ENCODE data around the gene GPR146.
"Not testable (repeated sequence)": the region's sequence is repeated elsewhere in the genome, so short reads cannot be mapped to it uniquely, and the experiment has no call there.

GPR146 gene

DNA sequence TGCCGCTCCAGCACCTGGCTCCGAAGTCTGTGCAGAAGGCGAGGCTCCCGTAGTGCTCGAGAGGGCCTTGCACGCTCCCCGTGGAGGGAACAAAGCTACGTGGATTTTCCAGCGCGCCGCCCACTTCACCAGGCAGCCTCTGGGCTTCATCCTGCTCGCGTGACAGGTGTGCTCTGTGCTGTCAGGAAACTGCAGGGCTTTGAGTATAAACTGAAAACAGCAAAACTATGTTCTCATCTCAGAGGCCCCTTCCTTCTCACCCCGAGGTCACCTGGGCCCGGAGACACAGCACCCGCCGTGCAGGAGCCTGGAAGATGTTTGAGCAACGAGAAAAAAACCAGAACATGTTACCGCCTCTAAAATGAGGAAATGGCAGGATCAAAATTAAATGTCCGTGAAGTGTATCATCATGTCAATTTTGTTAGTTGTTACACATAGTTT is 17.6 kb upstream of the GPR146 start:
- no peak for DNase-seq

DNA sequence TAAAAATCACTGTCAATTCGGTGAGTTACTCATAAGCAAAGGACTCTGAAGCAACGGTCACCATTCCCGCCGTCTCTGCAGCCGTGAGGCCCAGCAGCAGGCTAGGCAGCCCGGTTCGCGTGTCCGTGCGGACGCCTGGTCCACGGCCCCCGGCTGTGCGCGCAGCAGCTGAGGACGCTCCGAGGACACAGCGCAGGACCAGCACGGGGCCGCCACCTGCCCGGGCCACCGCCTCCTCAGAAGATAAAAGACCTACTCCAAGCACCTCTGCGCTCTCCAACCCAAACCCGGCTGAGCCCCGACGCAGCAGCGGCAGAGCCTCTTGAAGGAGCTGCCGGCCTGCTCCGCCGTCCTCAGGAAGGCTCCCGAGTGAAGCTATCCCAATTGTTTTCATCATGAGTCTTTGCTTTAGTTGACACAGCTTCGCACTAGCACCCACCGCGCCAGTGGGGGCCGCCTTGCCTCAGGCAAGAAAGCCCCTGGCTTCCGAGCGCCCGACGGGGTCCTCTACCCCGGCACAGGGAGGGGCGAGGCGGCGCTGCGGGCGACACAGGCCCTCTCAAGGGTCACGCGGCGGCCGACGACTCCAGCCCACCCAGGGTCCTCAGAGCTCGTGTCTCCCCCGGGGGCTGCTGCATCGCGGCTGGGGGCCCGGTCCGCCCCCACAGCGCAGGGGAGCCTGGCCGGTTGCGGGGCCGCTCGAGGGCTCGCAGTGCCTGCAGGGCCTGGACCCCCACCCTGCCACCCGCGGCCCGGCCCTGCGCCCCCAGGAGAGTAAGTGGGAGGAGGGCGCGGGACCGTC is 16.9 kb upstream of the GPR146 start:
- DNase-seq: no peak

DNA sequence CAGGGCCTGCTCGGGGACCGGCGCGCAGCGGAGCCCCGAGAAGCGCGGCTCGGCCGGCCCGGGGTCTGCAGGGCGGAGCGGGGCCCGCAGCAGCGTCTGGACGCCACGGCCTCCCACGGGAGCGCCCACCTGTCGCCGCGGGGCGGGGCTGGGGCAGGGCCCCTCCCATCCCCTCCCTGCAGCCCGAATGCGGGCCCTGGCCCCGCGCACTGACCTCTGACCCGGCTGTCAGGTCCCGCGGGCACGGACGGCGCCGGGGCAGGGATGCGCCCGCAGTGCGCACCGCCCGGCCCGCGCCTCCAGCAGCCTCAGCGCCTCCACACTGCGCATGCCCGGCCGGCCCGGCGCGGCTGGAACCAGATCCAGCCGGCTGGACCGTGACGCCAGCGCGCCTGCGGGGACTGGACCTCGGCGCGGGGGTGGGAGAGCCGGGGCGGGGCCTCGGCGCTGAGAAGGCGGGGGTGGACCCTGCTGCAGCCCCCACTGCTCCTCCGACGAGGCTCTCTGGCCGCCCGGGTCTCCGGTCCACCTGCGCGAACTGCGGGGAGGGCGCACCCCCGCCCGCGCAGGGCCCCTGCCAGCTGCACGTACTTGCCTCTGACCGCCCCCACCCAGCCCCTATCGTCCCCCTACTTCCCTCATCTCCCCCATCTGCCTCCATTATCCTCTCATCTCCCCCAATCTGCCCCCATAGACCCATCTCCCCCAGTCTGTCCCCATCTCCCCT is 16.1 kb upstream of the GPR146 start:
- DNase-seq: peak; percentile 49

DNA sequence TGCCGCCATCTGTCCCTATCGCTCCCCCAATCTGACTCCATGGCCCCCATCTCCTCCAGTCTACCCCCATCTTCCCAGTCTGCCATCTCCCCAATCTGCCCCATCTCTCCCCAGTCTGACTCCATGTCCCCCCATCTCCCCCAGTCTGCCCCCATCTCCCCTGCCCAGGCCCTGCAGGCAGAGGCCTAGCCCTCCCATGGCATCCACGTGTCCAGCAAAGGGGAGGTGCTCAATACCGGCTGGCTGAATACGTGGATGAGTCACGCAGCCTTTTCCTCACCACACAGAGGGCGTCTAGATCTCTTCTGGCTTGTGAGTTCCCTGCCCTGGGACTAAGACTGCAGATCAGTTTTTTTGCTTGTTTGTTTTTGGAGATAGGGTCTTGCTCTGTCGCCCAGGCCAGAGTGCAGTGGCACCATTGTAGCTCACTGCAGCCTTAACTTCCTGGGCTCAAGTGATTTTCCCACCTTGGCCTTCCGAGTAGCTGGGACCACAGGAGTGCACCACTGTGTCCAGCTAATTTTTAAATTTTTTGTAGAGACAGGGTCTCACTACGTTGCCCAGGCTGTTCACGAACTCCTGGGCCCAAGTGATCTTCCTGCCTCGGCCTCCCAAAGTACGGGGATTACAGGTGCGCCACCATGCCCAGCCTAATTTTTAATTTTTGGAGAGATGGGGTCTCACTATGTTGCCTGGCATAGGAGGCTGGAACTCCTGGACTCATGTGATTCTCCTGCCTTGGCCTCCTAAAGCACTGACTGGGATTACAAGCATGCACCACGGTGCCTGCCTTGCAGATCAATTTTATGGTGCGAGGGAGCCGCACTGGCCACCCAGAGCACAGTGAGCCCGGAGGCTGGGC is 15.3 kb upstream of the GPR146 start:
- peak; percentile 32 for DNase-seq

DNA sequence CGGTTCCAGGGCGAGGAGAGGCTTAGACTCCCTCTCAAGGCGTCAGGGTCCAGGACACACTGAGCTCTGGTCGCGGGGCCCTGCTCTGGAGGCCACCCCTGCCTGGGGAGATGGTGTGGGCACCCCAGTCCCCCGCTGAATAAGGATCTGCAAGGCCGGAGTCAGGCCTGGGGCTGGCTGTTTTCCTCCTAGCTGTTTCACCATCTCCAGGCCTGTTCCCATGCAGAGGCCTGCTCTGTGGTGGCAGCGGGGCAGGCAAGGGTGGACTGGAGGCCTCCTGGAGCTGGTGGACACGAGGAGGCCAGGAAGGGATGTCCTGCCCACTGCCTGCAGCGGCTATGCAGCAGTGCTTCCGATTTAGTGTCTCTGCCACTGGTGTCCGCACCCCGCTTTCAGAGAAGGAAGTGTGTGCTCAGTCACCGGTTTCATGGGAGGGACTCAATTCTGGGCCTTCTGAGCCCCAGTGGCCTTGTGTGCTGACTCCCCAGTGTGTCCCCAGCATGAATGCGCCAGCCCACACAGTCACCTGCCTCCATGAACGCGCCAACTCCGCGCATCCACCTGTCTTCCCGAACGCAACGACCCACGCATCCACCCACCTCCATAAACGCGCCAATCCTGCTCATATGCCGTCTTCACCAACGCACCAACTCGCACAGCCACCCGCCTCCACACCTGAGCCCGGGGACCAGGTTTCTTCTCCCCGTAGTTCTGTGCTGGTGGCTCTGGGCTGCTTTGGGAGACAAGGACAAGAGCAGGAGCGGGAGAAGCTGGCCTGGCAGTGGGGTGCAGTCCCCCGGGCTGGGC is 14.5 kb upstream of the GPR146 start:
- DNase-seq: no peak

GRCh38 chr7:1030444-1031070 is 13.8 kb upstream of the GPR146 start:
- no peak for DNase-seq

- no peak for DNase-seq
These were observed 12.5 kb upstream of the GPR146 start for GRCh38 chr7:1031716-1032455.

DNA sequence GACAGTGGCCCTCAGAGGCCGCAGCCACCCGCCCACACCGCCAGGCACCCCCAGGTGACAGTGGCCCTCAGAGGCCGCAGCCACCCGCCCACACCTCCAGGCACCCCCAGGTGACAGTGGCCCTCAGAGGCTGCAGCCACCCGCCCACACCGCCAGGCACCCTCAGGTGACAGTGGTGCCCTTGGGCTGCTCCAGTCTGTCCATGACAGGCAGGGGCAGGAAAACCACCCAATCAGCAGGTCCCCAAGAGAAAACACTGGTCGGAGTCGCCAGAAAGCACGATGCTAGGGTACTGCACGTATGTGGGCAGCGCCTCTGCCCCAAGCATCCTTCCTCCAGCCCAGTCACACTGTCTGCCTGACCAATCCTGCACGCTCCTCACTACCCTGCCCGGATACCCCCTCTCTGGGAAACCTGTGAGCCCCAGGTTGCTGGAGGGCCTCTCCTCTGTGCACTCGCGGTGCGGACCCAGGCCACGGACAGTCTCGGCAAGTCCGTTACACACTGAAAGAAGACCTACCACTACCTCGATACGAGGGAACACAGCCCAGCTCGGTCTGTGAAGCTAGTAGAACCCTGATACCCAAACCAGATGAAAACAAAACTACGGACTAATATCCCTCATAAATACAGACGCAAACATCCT is 11.7 kb upstream of the GPR146 start:
- DNase-seq: no peak

DNA sequence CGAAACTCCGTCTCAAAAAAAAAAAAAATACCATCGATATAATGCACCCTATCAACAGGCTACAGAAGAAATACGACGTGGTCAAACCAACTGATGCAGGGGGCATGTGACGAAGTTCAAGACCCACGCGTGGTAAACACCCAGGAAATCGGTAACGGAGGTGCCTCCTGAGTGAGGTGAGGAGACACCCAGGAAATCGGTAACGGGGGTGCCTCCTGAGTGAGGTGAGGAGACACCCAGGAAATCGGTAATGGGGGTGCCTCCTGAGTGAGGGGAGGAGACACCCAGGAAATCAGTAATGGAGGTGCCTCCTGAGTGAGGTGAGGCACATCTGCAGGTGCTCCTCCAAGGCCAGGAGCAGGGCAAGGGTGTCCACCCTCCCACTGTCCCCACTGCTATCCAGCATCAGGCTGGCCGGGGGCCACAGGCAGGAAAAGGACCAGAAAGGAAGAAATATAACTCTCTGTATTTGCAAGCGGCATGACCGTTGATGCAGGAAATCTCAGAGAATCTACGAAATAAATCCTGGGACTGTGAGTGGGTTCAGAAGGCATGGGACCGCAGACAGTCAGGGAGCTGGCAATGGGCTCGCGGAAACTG is 10.7 kb upstream of the GPR146 start:
- DNase-seq: no peak

DNA sequence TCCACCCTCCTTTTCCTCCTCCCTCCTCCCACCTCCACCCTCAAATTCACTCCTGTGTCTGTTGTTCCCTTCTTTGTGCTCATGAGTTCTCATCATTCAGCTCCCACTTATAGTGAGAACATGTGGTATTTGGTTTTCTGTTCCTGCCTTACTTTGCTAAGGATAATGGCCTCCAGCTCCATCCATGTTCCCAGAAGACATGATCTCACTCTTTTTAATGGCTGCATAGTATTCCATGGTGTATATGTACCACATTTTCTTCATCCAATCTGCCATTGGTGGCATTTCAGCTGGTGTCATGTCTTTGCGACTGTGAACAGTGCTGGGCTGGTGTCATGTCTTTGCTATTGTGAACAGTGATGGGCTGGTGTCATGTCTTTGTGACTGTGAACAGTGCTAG is 9.6 kb upstream of the GPR146 start:
- DNase-seq: not testable (repeated sequence)

DNA sequence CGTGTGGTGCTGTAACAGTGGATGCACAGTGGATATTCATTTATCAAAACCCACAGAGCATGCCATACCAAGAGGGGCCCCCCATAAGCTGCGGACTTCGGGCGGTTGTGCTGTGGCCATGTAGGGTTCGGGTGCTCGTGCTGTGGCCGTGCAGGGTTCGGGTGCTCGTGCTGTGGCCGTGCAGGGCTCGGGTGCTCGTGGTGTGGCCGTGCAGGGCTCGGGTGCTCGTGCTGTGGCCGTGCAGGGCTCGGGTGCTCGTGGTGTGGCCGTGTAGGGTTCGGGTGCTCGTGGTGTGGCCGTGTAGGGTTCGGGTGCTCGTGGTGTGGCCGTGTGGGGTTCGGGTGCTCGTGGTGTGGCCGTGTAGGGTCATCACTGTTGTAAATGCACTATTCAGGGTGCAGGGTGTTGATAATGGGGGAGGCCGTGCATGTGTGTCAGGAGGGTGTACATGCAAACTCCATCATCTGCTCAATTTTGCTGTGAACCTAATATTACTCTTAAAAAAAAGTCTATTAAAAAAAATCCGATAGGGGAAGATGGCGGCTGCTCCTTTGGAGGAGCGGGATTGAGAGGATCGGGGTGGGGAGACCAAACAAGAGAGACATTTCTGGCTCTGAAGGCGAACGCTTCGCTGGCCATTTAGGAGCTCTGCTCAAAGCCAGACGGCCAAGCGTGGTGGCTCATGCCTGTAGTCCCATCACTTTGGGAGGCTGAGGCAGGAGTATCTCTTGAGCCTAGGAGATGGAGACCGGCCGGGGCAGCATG is 8.0 kb upstream of the GPR146 start:
- DNase-seq: not testable (repeated sequence)

GRCh38 chr7:1040233-1040632 is 4.1 kb upstream of the GPR146 start:
- DNase-seq: not testable (repeated sequence)

DNA sequence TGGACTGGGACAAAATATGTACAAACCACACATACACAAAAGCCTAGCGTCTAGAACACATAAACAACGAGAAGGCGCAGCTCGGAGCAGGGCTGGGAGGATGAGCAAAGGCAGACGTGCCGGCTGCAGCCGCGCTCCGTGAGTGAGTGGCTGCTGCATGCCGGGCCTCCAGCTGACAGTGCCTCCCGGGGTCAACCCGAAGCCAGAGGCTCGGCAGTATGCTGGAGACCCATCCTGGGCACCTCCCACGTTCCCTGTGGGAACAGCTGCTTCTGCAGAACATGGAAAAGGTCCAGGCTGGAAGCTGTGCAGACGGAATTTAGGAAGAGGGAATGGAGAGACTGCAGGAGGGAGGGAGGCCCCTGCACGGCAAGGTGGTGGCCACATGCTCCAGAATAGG is 3.6 kb upstream of the GPR146 start:
- DNase-seq: no peak

- DNase-seq: no peak
These were observed 2.5 kb upstream of the GPR146 start for GRCh38 chr7:1041551-1042491.

DNA sequence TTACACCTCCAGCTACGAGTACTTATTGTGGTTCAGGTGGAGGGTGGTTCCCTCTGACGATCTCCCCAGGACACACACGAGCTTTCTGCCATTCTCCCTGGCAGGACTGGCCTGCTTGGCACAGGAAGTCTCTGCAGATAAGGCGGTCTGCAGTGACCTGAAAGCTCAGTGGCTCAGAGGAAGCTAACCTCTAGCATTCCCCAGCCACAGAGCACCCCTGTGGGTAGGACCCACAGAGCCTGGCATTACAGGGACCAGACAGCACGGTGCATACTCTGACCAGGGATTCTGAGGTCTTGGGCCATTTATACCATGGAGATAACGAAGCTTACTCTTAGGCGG is 1.9 kb upstream of the GPR146 start:
- no peak for DNase-seq

- no peak for DNase-seq
These were observed 676 bp upstream of the GPR146 start for GRCh38 chr7:1043552-1044188.

- no peak for DNase-seq
These were observed 1.0 kb downstream of the GPR146 start for GRCh38 chr7:1045069-1046063.

Data from activated T-cell treated with anti-CD3 and anti-CD28 coated beads for 4 hours (primary cell).